H1 (cell line): ENCODE data around the gene ARL11. TPM values are rescaled to one million over a fixed set of nuclear protein-coding genes. Genes with fewer than 3 reads are reported as not detected.

Experiments used
- CEBPB ChIP-seq: IDR thresholded peaks from 2 replicates; pipeline ENCODE4 v1.6.1; 2012; ENCODE audit warnings: low read depth, low read length
- JUN ChIP-seq: IDR thresholded peaks from 2 replicates; pipeline ENCODE4 v1.6.1; 2011; ENCODE audit warnings: low read depth, mild to moderate bottlenecking, improper control_type of control experiment, low read length
- JUND ChIP-seq: IDR thresholded peaks from 2 replicates; pipeline ENCODE4 v1.6.1; 2011; ENCODE audit warnings: mild to moderate bottlenecking, improper control_type of control experiment, low read length
- polyA plus RNA-seq, 7 experiments: library from polyadenylated mRNA; depleted of rRNA in 3 of 7; stranded (reverse) in 5 of 7; unstranded in 2 of 7; fragments of >200 nt in 5 of 7; fragments of 200-250 nt in 2 of 7; gene quantifications; 1 replicate in 5 of 7; 2 replicates in 1 of 7; 4 replicates in 1 of 7; pipeline versions ENCODE4 v1.2.1 to v1.2.3, GENCODE V29; 2011 to 2013; ENCODE audit warnings: missing spikeins in 2 of 7, mixed read lengths in 2 of 7
- total RNA-seq: library from RNA; stranded (reverse); fragmentation: NEBNext Ultra II Directional; extraction: Animal tissue kit (Norgen Biotek cat#: 25700); gene quantifications from 2 replicates; pipeline ENCODE4 v1.2.1, GENCODE V29; 2021

ARL11 gene
- total and polyA plus RNA-seq, 2 of the 8 experiments (the other 6 are each of a cell fraction or from before 2014, with no cell fraction given): 0.45 to 0.52 TPM

GRCh38 chr13:49679246-49679645 lies 50.9 kb downstream of the ARL11 start (continued):
- TF ChIP-seq CEBPB (no peak), JUN (no peak), JUND (no peak)
